PC-3 (cell line): ENCODE results near the gene PCSK2.

Source experiments
- CTCF ChIP-seq: fragments of 300-600 bp; sonication (generic); conservative IDR thresholded peaks from 2 replicates; pipeline ENCODE4 v1.5.1; 2017; ENCODE audit warnings: antibody characterized with exemption, low read depth, mild to moderate bottlenecking, low read length
- EZH2 ChIP-seq: fragments of 300-600 bp; sonication (generic); IDR thresholded peaks from one replicate; pipeline ENCODE4 v1.6.1; 2017; ENCODE audit warnings: antibody characterized with exemption, mild to moderate bottlenecking, low read length; ENCODE audit not compliant: unreplicated experiment
- EZH2phosphoT487 ChIP-seq: fragments of 300-600 bp; sonication (generic); IDR thresholded peaks from 2 replicates; pipeline ENCODE4 v1.6.1; 2018; ENCODE audit warnings: mild to moderate bottlenecking, antibody characterized with exemption, low read length, borderline replicate concordance

- TF ChIP-seq CTCF (no peak), EZH2 (no peak), EZH2phosphoT487 (no peak)
Observed at GRCh38 chr20:17403461-17403860, 176.6 kb downstream of the PCSK2 start.
